ENCODE data around the gene C3orf22. TPM values are rescaled to one million over a fixed set of nuclear protein-coding genes. Genes with fewer than 3 reads are reported as not detected.
A peak's percentile ranks its signal among the peaks of the same experiment; 100 is the strongest.

The C3orf22 gene
- total RNA-seq, 2 donors from 2014 or later, result not detected

GRCh38 chr3:126578702-126579101 lies 20.0 kb upstream of the C3orf22 start:
- Histone ChIP-seq H3K4me3 (ENCODE audit: low read length) (no peak overlapping the region), H3K4me1 (ENCODE audit: control insufficient read depth, insufficient read depth, low read length) (no peaks in the 10 kb centered on the region), H3K27ac (ENCODE audit: low read depth, low read length) (no peak overlapping the region), H3K9ac (ENCODE audit: extremely low read depth, low read length, poor library complexity, severe bottlenecking) (no peak overlapping the region), H3K9me3 (ENCODE audit: control insufficient read depth, low read length) (no peaks in the 10 kb centered on the region), H3K36me3 (ENCODE audit: control insufficient read depth, insufficient read depth, low read length) (no peaks in the 10 kb centered on the region), H3K27me3 (ENCODE audit: control insufficient read depth, insufficient read depth, low read length, poor library complexity, severe bottlenecking) (no peaks in the 10 kb centered on the region)
- no peak for DNase-seq
- Mint-ChIP-seq H3K4me3 (no peak overlapping the region), H3K4me1 (peaks cover 23% of the 10 kb centered on the region), H3K27me3 (ENCODE audit: insufficient read depth) (peaks cover 6% of the 10 kb centered on the region), H3K9me3 (no peaks in the 10 kb centered on the region), H3K36me3 (ENCODE audit: low read depth) (no peaks in the 10 kb centered on the region), H3K27ac (no peak overlapping the region)
- 95 to 100% methylated on average over 2 to 7 of the region's 7 CpGs for WGBS, 2 experiments (ENCODE audit: insufficient coverage in 1 of 2, insufficient read length in 1 of 2)
- no peak for TF ChIP-seq CTCF (conservative IDR thresholded peaks at IDR 0.05)

GRCh38 chr3:126577261-126577660 lies 18.5 kb upstream of the C3orf22 start:
- Histone ChIP-seq H3K36me3 (ENCODE audit: control insufficient read depth, insufficient read depth, low read length) (no peaks in the 10 kb centered on the region), H3K9ac (ENCODE audit: extremely low read depth, low read length, poor library complexity, severe bottlenecking) (no peak overlapping the region), H3K9me3 (ENCODE audit: control insufficient read depth, low read length) (no peaks in the 10 kb centered on the region), H3K27ac (ENCODE audit: low read depth, low read length) (no peak overlapping the region), H3K27me3 (ENCODE audit: control insufficient read depth, insufficient read depth, low read length, poor library complexity, severe bottlenecking) (no peaks in the 10 kb centered on the region), H3K4me3 (ENCODE audit: low read length) (no peak overlapping the region), H3K4me1 (ENCODE audit: control insufficient read depth, insufficient read depth, low read length) (no peaks in the 10 kb centered on the region)
- Mint-ChIP-seq H3K4me3 (no peak overlapping the region), H3K9me3 (no peaks in the 10 kb centered on the region), H3K36me3 (ENCODE audit: low read depth) (no peaks in the 10 kb centered on the region), H3K27me3 (ENCODE audit: insufficient read depth) (peaks cover 6% of the 10 kb centered on the region), H3K27ac (no peak overlapping the region), H3K4me1 (peaks cover 23% of the 10 kb centered on the region)
- peak; percentile 33 for DNase-seq
- 77 to 100% methylated on average over 1 to 2 of the region's 2 CpGs for WGBS, 2 experiments (ENCODE audit: insufficient coverage in 1 of 2, insufficient read length in 1 of 2)
- TF ChIP-seq CTCF (conservative IDR thresholded peaks at IDR 0.05), result no peak

DNA sequence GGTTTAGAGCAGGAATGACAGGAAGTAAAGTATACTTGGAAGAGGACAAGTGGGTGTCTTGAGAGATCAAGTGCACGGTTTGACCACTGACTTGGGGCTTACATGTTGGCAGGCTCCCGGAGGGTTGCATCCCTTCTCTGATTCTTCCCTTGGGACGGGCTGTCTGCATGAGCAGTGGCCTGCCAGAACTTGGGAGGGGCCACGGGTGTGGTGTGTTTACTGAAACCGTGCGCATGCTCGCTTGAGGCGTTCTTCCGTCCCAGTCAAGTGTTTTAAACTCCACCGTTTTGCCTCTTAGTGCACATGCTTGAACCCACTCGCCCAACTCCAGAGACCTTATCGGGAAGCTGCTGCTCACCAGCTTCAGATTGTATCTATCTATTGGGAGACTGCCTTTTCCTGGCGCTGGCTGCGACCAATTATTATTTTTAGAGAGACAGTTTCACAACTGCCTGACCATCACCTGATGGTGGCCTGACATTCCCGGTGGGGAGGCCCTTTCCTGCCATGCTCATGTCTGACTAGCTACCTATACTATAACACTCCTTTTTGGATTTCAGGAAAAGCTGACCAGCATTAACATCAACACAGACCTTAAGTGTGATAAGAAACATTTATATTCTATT lies 14.9 kb upstream of the C3orf22 start:
- Histone ChIP-seq H3K4me1 (ENCODE audit: control insufficient read depth, insufficient read depth, low read length) (no peaks in the 10 kb centered on the region), H3K36me3 (ENCODE audit: control insufficient read depth, insufficient read depth, low read length) (no peaks in the 10 kb centered on the region), H3K27ac (ENCODE audit: low read depth, low read length) (no peak overlapping the region), H3K9ac (ENCODE audit: extremely low read depth, low read length, poor library complexity, severe bottlenecking) (no peak overlapping the region), H3K4me3 (ENCODE audit: low read length) (no peak overlapping the region), H3K9me3 (ENCODE audit: control insufficient read depth, low read length) (no peaks in the 10 kb centered on the region), H3K27me3 (ENCODE audit: control insufficient read depth, insufficient read depth, low read length, poor library complexity, severe bottlenecking) (no peaks in the 10 kb centered on the region)
- Mint-ChIP-seq H3K9me3 (no peaks in the 10 kb centered on the region), H3K4me1 (peaks cover 11% of the 10 kb centered on the region), H3K4me3 (no peak overlapping the region), H3K27me3 (ENCODE audit: insufficient read depth) (peaks cover 6% of the 10 kb centered on the region), H3K36me3 (ENCODE audit: low read depth) (no peaks in the 10 kb centered on the region), H3K27ac (no peak overlapping the region)
- peak; percentile 35 for DNase-seq
- WGBS, 2 experiments (ENCODE audit: insufficient coverage in 1 of 2, insufficient read length in 1 of 2), result 97% methylated on average over 14 to 15 of the region's 15 CpGs
- no peak for TF ChIP-seq CTCF (conservative IDR thresholded peaks at IDR 0.05)

Data from endodermal cell (in vitro differentiated cells).